B cell (primary cell): ENCODE measurements around the gene SPA17. TPM values are rescaled to one million over a fixed set of nuclear protein-coding genes. Genes with fewer than 3 reads are reported as not detected.

Experiments used
- ATAC-seq: fragments of 200-7000 bp; cut with Tn5 transposase; one replicate; pipeline ENCODE4 v1.10.0; 2021; ENCODE audit warnings: low read depth, mild to moderate bottlenecking, moderate number of reproducible peaks, moderate library complexity
- CTCF ChIA-PET: fragments of 350-600 bp; sonication (Branson Sonifier 250); formaldehyde crosslinking; loops from one replicate; lab custom pipeline; 2021; ENCODE audit warnings: antibody characterized with exemption, inconsistent platforms; lab: Charles Lee
- POLR2A ChIA-PET: fragments of 350-600 bp; sonication (Branson Sonifier 250); formaldehyde crosslinking; loops from one replicate; lab custom pipeline; 2021; ENCODE audit warnings: antibody characterized with exemption; lab: Charles Lee
- DNase-seq: peaks from one replicate; pipeline ENCODE4 v3.0.0; 2013
- H2AFZ ChIP-seq: 2 replicates; pipeline ENCODE4 v1.6.1; 2012; ENCODE audit warnings: mild to moderate bottlenecking, low read depth, low read length; ENCODE audit not compliant: insufficient read depth, poor library complexity, severe bottlenecking
- H3K27ac ChIP-seq, 2 donors: 1 replicate in 1 of 2; 2 replicates in 1 of 2; pipeline ENCODE4 v1.5.1; 2012 to 2013; ENCODE audit warnings: low read length in 2 of 2, mild to moderate bottlenecking in 2 of 2, moderate library complexity in 1 of 2
- H3K27me3 ChIP-seq, 4 experiments: fragments of 200-600 bp in 1 of 4; sonication (generic) in 1 of 4; replicated peaks in 1 of 4; 1 replicate in 2 of 4; 2 replicates in 2 of 4; pipeline versions ENCODE4 v1.6.1 to v1.7.0; 2013 to 2016; ENCODE audit warnings: low read length in 3 of 4, mild to moderate bottlenecking in 2 of 4, mixed read lengths in 1 of 4, moderate library complexity in 1 of 4; ENCODE audit not compliant: insufficient read depth in 4 of 4, control insufficient read depth in 3 of 4; ENCODE audit errors: control extremely low read depth in 1 of 4
- H3K36me3 ChIP-seq, 2 experiments: replicated peaks in 1 of 2; 1 replicate in 1 of 2; 2 replicates in 1 of 2; pipeline versions ENCODE4 v1.6.1 to v1.7.1; 2013; ENCODE audit warnings: low read length in 1 of 2; ENCODE audit not compliant: insufficient read depth in 2 of 2, control insufficient read depth in 1 of 2; ENCODE audit errors: control extremely low read depth in 1 of 2, extremely low read depth in 1 of 2
- H3K4me1 ChIP-seq, 2 donors: fragments of 200-600 bp in 1 of 2; sonication (generic) in 1 of 2; 1 replicate in 1 of 2; 2 replicates in 1 of 2; pipeline versions ENCODE4 v1.5.1 to v1.6.1; 2013 to 2017; ENCODE audit warnings: low read length in 2 of 2; ENCODE audit not compliant: control insufficient read depth in 2 of 2, insufficient read depth in 2 of 2
- H3K4me2 ChIP-seq: replicated peaks from 2 replicates; pipeline ENCODE3; 2012; ENCODE audit warnings: mild to moderate bottlenecking, low read depth, low read length; ENCODE audit not compliant: poor library complexity, severe bottlenecking
- H3K4me3 ChIP-seq, 5 experiments: fragments of 200-600 bp in 1 of 5; sonication (generic) in 1 of 5; 1 replicate in 3 of 5; 2 replicates in 2 of 5; pipeline versions ENCODE4 v1.5.1 to v1.7.0; 2011 to 2016; ENCODE audit warnings: low read length in 4 of 5, mild to moderate bottlenecking in 4 of 5, low read depth in 2 of 5, control low read depth in 1 of 5, moderate library complexity in 1 of 5; ENCODE audit not compliant: insufficient read depth in 1 of 5; ENCODE audit errors: control extremely low read depth in 1 of 5, extremely low read depth in 1 of 5
- H3K79me2 ChIP-seq: fragments of 200-600 bp; sonication (generic); one replicate; pipeline ENCODE4 v1.6.0; 2016; ENCODE audit warnings: low read length; ENCODE audit not compliant: control insufficient read depth, insufficient read depth
- H3K9ac ChIP-seq: fragments of 200-600 bp; sonication (generic); 2 replicates; pipeline ENCODE4 v1.6.1; 2017; ENCODE audit warnings: mild to moderate bottlenecking, low read length, moderate library complexity
- H3K9me3 ChIP-seq, 3 donors: one replicate each; pipeline versions ENCODE4 v1.6.1 to v1.7.1; 2013; ENCODE audit warnings: low read length in 2 of 3; ENCODE audit not compliant: control insufficient read depth in 2 of 3, insufficient read depth in 1 of 3; ENCODE audit errors: control extremely low read depth in 1 of 3
- H4K20me1 ChIP-seq: 2 replicates; pipeline ENCODE4 v1.6.0; 2012; ENCODE audit warnings: mild to moderate bottlenecking, low read length; ENCODE audit not compliant: insufficient read depth, control insufficient read depth, poor library complexity, severe bottlenecking
- H3K27ac Mint-ChIP-seq: one replicate; pipeline ENCODE4 v1.8.0; 2021; ENCODE audit warnings: mixed read lengths
- H3K27me3 Mint-ChIP-seq: one replicate; pipeline ENCODE4 v1.8.0; 2021; ENCODE audit warnings: mixed read lengths
- H3K4me1 Mint-ChIP-seq: one replicate; pipeline ENCODE4 v1.8.0; 2021; ENCODE audit warnings: mixed read lengths
- H3K4me3 Mint-ChIP-seq: one replicate; pipeline ENCODE4 v1.8.0; 2021; ENCODE audit warnings: mixed read lengths
- H3K9me3 Mint-ChIP-seq: one replicate; pipeline ENCODE4 v1.8.0; 2022; ENCODE audit warnings: mixed read lengths; ENCODE audit not compliant: insufficient read depth
- EZH2 ChIP-seq: IDR thresholded peaks from 2 replicates; pipeline ENCODE4 v1.6.1; 2012; ENCODE audit warnings: borderline replicate concordance, low read depth, mild to moderate bottlenecking, moderate library complexity, low read length; ENCODE audit not compliant: insufficient read depth, poor library complexity, severe bottlenecking
- WGBS: methylation state at CpG from one replicate; pipeline ENCODE4 v1.1.5; 2013; ENCODE audit warnings: missing lambda C conversion rate; ENCODE audit not compliant: insufficient coverage; 5-methylcytosine and 5-hydroxymethylcytosine counted together
- intact Hi-C: fragments of 100-400 bp; cut with micrococcal nuclease; formaldehyde crosslinking; loops from one replicate; pipeline ENCODE4 v1.10.0; 2022
- polyA plus RNA-seq: library from polyadenylated mRNA; depleted of rRNA; stranded (reverse); fragments of >200 nt; gene quantifications from 2 replicates; pipeline ENCODE4 v1.2.3, GENCODE V29; 2012
- total RNA-seq, 2 donors: library from RNA; stranded (reverse); fragments of 120-200 nt in 1 of 2; gene quantifications; 1 replicate in 1 of 2; 2 replicates in 1 of 2; pipeline versions ENCODE4 v1.2.3 to v1.2.4, GENCODE V29; 2013 to 2022
- TF ChIP-seq, protein P1 (sequence below): fragments of 200-600 bp; IDR thresholded peaks from one replicate; pipeline ENCODE4 v1.8.0; 2022; ENCODE audit warnings: antibody characterized with exemption, mild to moderate bottlenecking

The SPA17 gene
- total and polyA plus RNA-seq, 2 donors (not counting 1 experiment from before 2014, with no cell fraction given), result 0.21 to 0.76 TPM

DNA sequence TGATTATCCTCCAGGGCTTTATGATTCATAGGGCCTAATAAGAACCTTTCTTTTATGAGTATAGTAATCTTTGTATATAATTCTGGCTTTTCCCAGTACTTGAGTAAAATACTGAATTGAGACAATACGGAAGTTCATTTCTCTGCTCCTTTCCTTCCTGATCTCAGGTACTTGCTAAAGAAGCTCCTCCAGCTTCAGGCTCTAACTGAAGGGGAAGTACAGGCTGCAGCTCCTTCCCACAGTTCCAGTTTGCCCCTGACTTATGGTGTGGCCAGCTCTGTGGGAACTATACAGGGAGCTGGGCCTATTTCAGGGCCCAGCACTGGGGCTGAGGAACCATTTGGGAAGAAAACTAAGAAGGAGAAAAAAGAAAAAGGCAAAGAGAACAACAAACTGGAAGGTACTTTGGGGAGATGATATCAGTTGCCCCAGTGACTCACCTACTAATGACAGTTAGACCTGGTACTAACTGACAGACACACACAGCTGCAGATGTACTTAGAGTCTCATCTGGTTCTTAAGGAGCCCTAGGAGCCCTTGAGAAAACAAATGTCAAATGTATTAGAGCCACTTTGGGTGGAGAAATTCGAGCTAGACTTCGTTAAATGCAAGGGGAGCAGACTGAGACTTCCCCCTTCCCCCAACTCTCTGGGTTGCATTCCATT lies 48.1 kb upstream of the SPA17 start:
- no peak overlapping the region for H3K4me3 Mint-ChIP-seq
- no peak for DNase-seq
- H3K9me3 ChIP-seq, result no peaks in the 10 kb centered on the region
- no peak overlapping the region for H3K4me3 ChIP-seq
- no peak overlapping the region for H3K27ac ChIP-seq
- H3K27ac Mint-ChIP-seq, result no peak overlapping the region
- H3K4me1 Mint-ChIP-seq, result peaks cover 32% of the 10 kb centered on the region
- H3K9ac ChIP-seq, result no peak overlapping the region
- TF ChIP-seq, protein P1, sequence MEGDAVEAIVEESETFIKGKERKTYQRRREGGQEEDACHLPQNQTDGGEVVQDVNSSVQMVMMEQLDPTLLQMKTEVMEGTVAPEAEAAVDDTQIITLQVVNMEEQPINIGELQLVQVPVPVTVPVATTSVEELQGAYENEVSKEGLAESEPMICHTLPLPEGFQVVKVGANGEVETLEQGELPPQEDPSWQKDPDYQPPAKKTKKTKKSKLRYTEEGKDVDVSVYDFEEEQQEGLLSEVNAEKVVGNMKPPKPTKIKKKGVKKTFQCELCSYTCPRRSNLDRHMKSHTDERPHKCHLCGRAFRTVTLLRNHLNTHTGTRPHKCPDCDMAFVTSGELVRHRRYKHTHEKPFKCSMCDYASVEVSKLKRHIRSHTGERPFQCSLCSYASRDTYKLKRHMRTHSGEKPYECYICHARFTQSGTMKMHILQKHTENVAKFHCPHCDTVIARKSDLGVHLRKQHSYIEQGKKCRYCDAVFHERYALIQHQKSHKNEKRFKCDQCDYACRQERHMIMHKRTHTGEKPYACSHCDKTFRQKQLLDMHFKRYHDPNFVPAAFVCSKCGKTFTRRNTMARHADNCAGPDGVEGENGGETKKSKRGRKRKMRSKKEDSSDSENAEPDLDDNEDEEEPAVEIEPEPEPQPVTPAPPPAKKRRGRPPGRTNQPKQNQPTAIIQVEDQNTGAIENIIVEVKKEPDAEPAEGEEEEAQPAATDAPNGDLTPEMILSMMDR, result no peak
- no peak for TF ChIP-seq EZH2
- ChIA-PET CTCF (interaction anchor here (1.2 to 2.0 kb wide), 3 partner anchors 17 to 169 kb away, joined by 3 to 4 read pairs (median 4); no protein-coding TSS in a partner anchor), POLR2A (no interaction called here)
- intact Hi-C loops, result no loop called here
- no peaks in the 10 kb centered on the region for H3K9me3 Mint-ChIP-seq
- H2AFZ ChIP-seq, result no peak overlapping the region
- no peak overlapping the region for H3K4me2 ChIP-seq
- H4K20me1 ChIP-seq, result peaks cover 27% of the 10 kb centered on the region
- no peaks in the 10 kb centered on the region for H3K27me3 ChIP-seq
- peaks cover 1% of the 10 kb centered on the region for H3K27me3 Mint-ChIP-seq
- H3K79me2 ChIP-seq, result peaks cover 30% of the 10 kb centered on the region
- WGBS, result no CpG with 5 or more reads among the region's 3 CpGs
- H3K36me3 ChIP-seq, result peaks cover 0 to 44% of the 10 kb centered on the region in 2 experiments
- H3K4me1 ChIP-seq, result peaks cover 15 to 17% of the 10 kb centered on the region in 2 donors
- no peak for ATAC-seq

GRCh38 chr11:124627546-124627945 lies 46.2 kb upstream of the SPA17 start:
- no peaks in the 10 kb centered on the region for H3K27me3 Mint-ChIP-seq
- CTCF ChIA-PET, result interaction anchor here (1.1 kb wide), 1 partner anchor 19 kb away, joined by 3 read pairs; no protein-coding TSS in a partner anchor

More at GRCh38 chr11:124627546-124627945, 46.2 kb upstream of the SPA17 start:
- H3K4me1 Mint-ChIP-seq, result peaks cover 25% of the 10 kb centered on the region
- H3K4me2 ChIP-seq, result no peak overlapping the region
- no peak overlapping the region for H3K27ac Mint-ChIP-seq
- H3K79me2 ChIP-seq, result peaks cover 27% of the 10 kb centered on the region
- no peak overlapping the region for H2AFZ ChIP-seq
- intact Hi-C loops, result no loop called here
- no peaks in the 10 kb centered on the region for H3K27me3 ChIP-seq
- H3K9me3 ChIP-seq, result no peaks in the 10 kb centered on the region
- ATAC-seq (no peak), DNase-seq (no peak)
- H3K27ac ChIP-seq, result no peak overlapping the region
- H3K4me3 Mint-ChIP-seq, result no peak overlapping the region
- H3K9me3 Mint-ChIP-seq, result no peaks in the 10 kb centered on the region
- TF ChIP-seq EZH2, result no peak
- H3K4me1 ChIP-seq, result peaks cover 10% of the 10 kb centered on the region in 2 donors
- no peak overlapping the region for H3K9ac ChIP-seq
- POLR2A ChIA-PET, result interaction anchor here (0.6 kb wide), 1 partner anchor 188 kb away, joined by 3 read pairs; no protein-coding TSS in a partner anchor
- peaks cover 2 to 63% of the 10 kb centered on the region in 2 experiments for H3K36me3 ChIP-seq
- peaks cover 27% of the 10 kb centered on the region for H4K20me1 ChIP-seq
- no CpG with 5 or more reads among the region's 5 CpGs for WGBS
- H3K4me3 ChIP-seq, result no peak overlapping the region
